ENCODE data around the gene SP140L. TPM values are rescaled to one million over a fixed set of nuclear protein-coding genes. Genes with fewer than 3 reads are reported as not detected.

Gene SP140L
- polyA plus RNA-seq, 1 of the 3 experiments (the other 2 are of a cell fraction): 13.5 TPM

GRCh38 chr2:230328155-230328458 is 1.1 kb downstream of the SP140L start:
- ChIA-PET CTCF (no interaction called here), POLR2A (no interaction called here)
- Histone ChIP-seq H3K9ac (peak overlapping the region; percentile 64; the same call in 1 of the 2 replicates), H2AFZ (ENCODE audit: low read depth) (no peak overlapping the region; the same call in 1 of the 2 replicates), H3K79me2 (ENCODE audit: insufficient read depth) (peaks cover 50% of the 10 kb centered on the region), H3K9me2 (no peaks in the 10 kb centered on the region), H3K27me3 (ENCODE audit: insufficient read depth) (no peaks in the 10 kb centered on the region), H4K20me1 (ENCODE audit: insufficient read depth) (no peaks in the 10 kb centered on the region), H3K9me3 (no peaks in the 10 kb centered on the region), H3K27ac (ENCODE audit: low read depth in 2 of 2, low read length in 1 of 2) (0 out of 4 replicates have a peak overlapping the region, but pooled peaks of 1 of the 2 experiments have one; percentile 85), H3K4me2 (peak overlapping the region; percentile 86), H3K4me3 (ENCODE audit: low read depth in 2 of 2, low read length in 1 of 2) (peak overlapping the region; percentile 53 to 73; a peak in 3 of 4 replicates), H3K4me1 (ENCODE audit: control insufficient read depth in 1 of 2, insufficient read depth in 2 of 2, low read depth in 1 of 2, low read length in 1 of 2) (peaks cover 0 to 8% of the 10 kb centered on the region in 2 experiments; a peak in 2 of 4 replicates), H3K36me3 (replicated peaks in 1 of 2; ENCODE audit: control insufficient read depth in 1 of 2, insufficient read depth in 2 of 2, low read length in 1 of 2) (peaks cover 0 to 14% of the 10 kb centered on the region in 2 experiments), H3F3A (replicated peaks; ENCODE audit: insufficient read depth) (peaks cover 15% of the 10 kb centered on the region)
- TF ChIP-seq FOSL2 (IDR thresholded peaks at IDR 0.05; ENCODE audit: borderline replicate concordance, low read depth) (no peak), SMC3 (IDR thresholded peaks at IDR 0.05; ENCODE audit: low read depth, low read length) (no peak), TEAD4 (IDR thresholded peaks at IDR 0.05; ENCODE audit: borderline replicate concordance, insufficient read depth) (no peak), TCF12 (IDR thresholded peaks at IDR 0.05) (no peak)
- no peak for DNase-seq
- 48% methylated on average over 8 of the region's 8 CpGs for whole genome bisulfite sequencing (ENCODE audit: low lambda C conversion rate)

- Histone ChIP-seq H4K20me1 (ENCODE audit: insufficient read depth) (no peaks in the 10 kb centered on the region), H3K4me1 (ENCODE audit: control insufficient read depth in 1 of 2, insufficient read depth in 2 of 2, low read depth in 1 of 2, low read length in 1 of 2) (peaks cover 0 to 15% of the 10 kb centered on the region in 2 experiments; a peak in 2 of 4 replicates), H3K4me3 (ENCODE audit: low read depth in 2 of 2, low read length in 1 of 2) (peak overlapping the region; percentile 17 to 51; a peak in 2 of 4 replicates), H3K36me3 (replicated peaks in 1 of 2; ENCODE audit: control insufficient read depth in 1 of 2, insufficient read depth in 2 of 2, low read length in 1 of 2) (peaks cover 0 to 14% of the 10 kb centered on the region in 2 experiments), H3K9me2 (no peaks in the 10 kb centered on the region), H3K27me3 (ENCODE audit: insufficient read depth) (no peaks in the 10 kb centered on the region), H3K4me2 (peak overlapping the region; percentile 86), H3K9ac (peak overlapping the region; percentile 32; the same call in 1 of the 2 replicates), H3K79me2 (ENCODE audit: insufficient read depth) (peaks cover 66% of the 10 kb centered on the region), H3F3A (replicated peaks; ENCODE audit: insufficient read depth) (peaks cover 12% of the 10 kb centered on the region), H3K9me3 (no peaks in the 10 kb centered on the region), H2AFZ (ENCODE audit: low read depth) (0 out of 2 replicates have a peak overlapping the region, but pooled peaks have one; percentile 25), H3K27ac (ENCODE audit: low read depth in 2 of 2, low read length in 1 of 2) (peak overlapping the region in 1 of 2 experiments; percentile 72; a peak in 2 of 4 replicates)
- WGBS (ENCODE audit: low lambda C conversion rate): 41% methylated on average over 7 of the region's 7 CpGs
- no peak for DNase-seq
- POLR2A ChIA-PET: no interaction called here
- CTCF ChIA-PET: no interaction called here
- no peak for TF ChIP-seq RXRA (IDR thresholded peaks at IDR 0.05; ENCODE audit: borderline replicate concordance, low read depth)
- no peak for TF ChIP-seq FOSL2 (IDR thresholded peaks at IDR 0.05; ENCODE audit: borderline replicate concordance, low read depth)
- TF ChIP-seq REST (IDR thresholded peaks at IDR 0.05; ENCODE audit: low read depth, low read length): no peak
- no peak for TF ChIP-seq TAF1 (IDR thresholded peaks at IDR 0.05; ENCODE audit: borderline replicate concordance, low read depth, low read length)
- TF ChIP-seq NFIC (IDR thresholded peaks at IDR 0.05; ENCODE audit: borderline replicate concordance): no peak
- TF ChIP-seq TEAD4 (IDR thresholded peaks at IDR 0.05; ENCODE audit: borderline replicate concordance, insufficient read depth): no peak
- TF ChIP-seq POLR2AphosphoS5 (IDR thresholded peaks at IDR 0.05; ENCODE audit: low read depth, low read length): no peak
- TF ChIP-seq RAD21 (IDR thresholded peaks at IDR 0.05; ENCODE audit: low read length): no peak
- TF ChIP-seq GABPA (IDR thresholded peaks at IDR 0.05; ENCODE audit: low read depth): no peak
- TF ChIP-seq MEF2A (IDR thresholded peaks at IDR 0.05; ENCODE audit: borderline replicate concordance, low read depth): no peak
- TF ChIP-seq PBX3 (IDR thresholded peaks at IDR 0.05): no peak
- TF ChIP-seq ELF1 (IDR thresholded peaks at IDR 0.05): no peak
- TF ChIP-seq FOXJ3 (CRISPR knock-in tag; IDR thresholded peaks at IDR 0.05): no peak
- no peak for TF ChIP-seq GATA2 (CRISPR knock-in tag; IDR thresholded peaks at IDR 0.05)
- no peak for TF ChIP-seq USF1 (IDR thresholded peaks at IDR 0.05; ENCODE audit: borderline replicate concordance, low read depth)
- no peak for TF ChIP-seq CHD2 (IDR thresholded peaks at IDR 0.05; ENCODE audit: low read length, partially characterized antibody)
- TF ChIP-seq YY1 (IDR thresholded peaks at IDR 0.05; ENCODE audit: low read depth): no peak
- TF ChIP-seq ZBTB33 (IDR thresholded peaks at IDR 0.05; ENCODE audit: borderline replicate concordance, low read depth): no peak
Measured at GRCh38 chr2:230329946-230330605, 3.1 kb downstream of the SP140L start.

Measured in SK-N-SH (cell line).